ENCODE data around the gene CERS3.

The CERS3 gene

GRCh38 chr15:100525436-100525835 lies 3.3 kb downstream of the CERS3 start:
- Histone ChIP-seq H3K4me1 (no peaks in the 10 kb centered on the region), H3K4me3 (ENCODE audit: low read depth, low read length) (no peak overlapping the region), H3K36me3 (no peaks in the 10 kb centered on the region), H3K9me3 (no peaks in the 10 kb centered on the region), H3K27me3 (no peaks in the 10 kb centered on the region)
- no peak for TF ChIP-seq CTCF (IDR thresholded peaks at IDR 0.05; ENCODE audit: low read depth, low read length)
- DNase-seq, result no peak

DNA sequence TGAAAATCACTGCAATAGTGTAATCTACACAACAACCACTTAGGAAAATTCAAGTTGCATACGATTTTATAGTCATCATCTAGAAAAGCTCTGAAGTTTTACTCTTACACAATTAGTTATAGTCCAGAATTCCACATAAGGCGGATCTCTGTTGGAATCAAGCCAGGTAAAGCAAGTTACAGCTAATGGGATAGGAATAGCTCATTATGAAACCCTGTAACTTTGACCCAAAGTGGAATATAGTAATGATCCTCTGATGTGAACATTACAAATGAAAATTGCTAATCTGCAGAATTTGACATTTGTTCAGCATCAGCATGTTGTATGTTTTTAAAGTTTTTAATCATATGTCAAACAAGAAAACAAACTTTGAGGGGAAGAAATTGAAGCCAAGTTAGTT lies 4.4 kb downstream of the CERS3 start:
- TF ChIP-seq CTCF (IDR thresholded peaks at IDR 0.05; ENCODE audit: low read depth, low read length), result no peak
- Histone ChIP-seq H3K27me3 (no peaks in the 10 kb centered on the region), H3K9me3 (no peaks in the 10 kb centered on the region), H3K4me3 (ENCODE audit: low read depth, low read length) (no peak overlapping the region), H3K4me1 (no peaks in the 10 kb centered on the region), H3K36me3 (no peaks in the 10 kb centered on the region)
- DNase-seq, result no peak

DNA sequence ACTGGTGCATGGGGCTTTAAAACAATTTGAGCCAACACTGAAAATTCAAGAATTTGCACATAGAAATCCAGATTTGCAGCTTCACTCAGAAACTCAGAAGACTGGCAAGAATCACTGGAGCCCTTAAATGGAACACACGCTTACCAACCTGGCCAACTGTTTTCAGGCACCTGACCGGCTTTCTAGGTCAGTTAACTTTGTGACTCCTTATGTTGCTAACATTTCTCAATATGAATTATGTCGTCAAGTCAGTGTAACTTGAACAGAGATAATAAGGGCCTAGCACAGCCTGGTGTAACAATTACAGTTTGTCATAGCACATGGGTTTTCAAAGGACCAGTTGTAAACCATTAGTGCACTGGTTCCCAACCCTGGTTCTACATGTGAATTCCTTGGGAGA lies 6.8 kb downstream of the CERS3 start:
- Histone ChIP-seq H3K9me3 (no peaks in the 10 kb centered on the region), H3K27me3 (no peaks in the 10 kb centered on the region), H3K36me3 (no peaks in the 10 kb centered on the region), H3K4me1 (no peaks in the 10 kb centered on the region), H3K4me3 (ENCODE audit: low read depth, low read length) (no peak overlapping the region)
- TF ChIP-seq CTCF (IDR thresholded peaks at IDR 0.05; ENCODE audit: low read depth, low read length), result no peak
- no peak for DNase-seq

DNA sequence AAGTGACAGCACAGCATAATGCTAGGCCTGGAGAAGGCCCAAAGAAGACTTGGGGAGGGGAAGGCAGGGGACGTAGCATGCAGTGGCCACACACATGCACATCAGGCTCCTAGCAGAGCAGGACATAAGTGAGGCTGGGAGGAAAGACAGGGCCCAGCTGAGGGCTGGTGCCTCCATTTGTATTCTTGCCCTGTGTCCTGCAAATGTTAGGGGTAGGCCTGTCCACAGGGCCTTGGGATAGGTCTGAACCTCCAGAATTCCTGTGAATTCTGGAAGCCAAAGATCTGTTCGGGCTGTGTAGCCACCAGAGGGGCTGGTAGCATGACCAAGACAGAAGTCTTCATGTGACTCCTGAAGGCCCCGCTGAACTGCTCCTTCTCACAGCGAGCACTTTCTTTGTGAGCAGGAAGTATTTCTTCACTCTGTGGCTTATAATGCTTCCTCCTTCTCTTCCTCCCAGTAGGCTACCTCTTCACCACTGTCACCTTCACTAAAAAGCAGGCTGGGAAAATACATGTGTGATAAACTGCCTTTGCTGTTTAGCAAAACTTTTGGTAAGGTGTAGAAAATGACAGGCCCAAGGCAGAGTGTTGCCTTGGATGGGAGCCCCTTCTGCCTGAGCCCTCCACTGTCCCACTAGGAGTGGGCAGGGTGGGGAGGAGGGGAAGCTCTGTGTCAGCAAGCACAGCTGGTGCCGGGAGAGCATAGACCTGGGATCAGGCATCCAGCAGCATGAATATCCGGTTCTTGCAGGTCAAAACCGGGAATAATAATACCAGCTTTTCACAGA lies 8.4 kb downstream of the CERS3 start:
- no peak for TF ChIP-seq CTCF (IDR thresholded peaks at IDR 0.05; ENCODE audit: low read depth, low read length)
- DNase-seq, result no peak
- H3K27me3 ChIP-seq, result no peaks in the 10 kb centered on the region
- no peaks in the 10 kb centered on the region for H3K36me3 ChIP-seq
- no peaks in the 10 kb centered on the region for H3K9me3 ChIP-seq
- no peaks in the 10 kb centered on the region for H3K4me1 ChIP-seq
- H3K4me3 ChIP-seq (ENCODE audit: low read depth, low read length), result no peak overlapping the region

- Histone ChIP-seq H3K4me1 (no peaks in the 10 kb centered on the region), H3K4me3 (ENCODE audit: low read depth, low read length) (no peak overlapping the region), H3K27me3 (no peaks in the 10 kb centered on the region), H3K36me3 (no peaks in the 10 kb centered on the region), H3K9me3 (no peaks in the 10 kb centered on the region)
- no peak for DNase-seq
- TF ChIP-seq CTCF (IDR thresholded peaks at IDR 0.05; ENCODE audit: low read depth, low read length), result no peak
Observed at GRCh38 chr15:100517846-100518245, 10.9 kb downstream of the CERS3 start.

DNA sequence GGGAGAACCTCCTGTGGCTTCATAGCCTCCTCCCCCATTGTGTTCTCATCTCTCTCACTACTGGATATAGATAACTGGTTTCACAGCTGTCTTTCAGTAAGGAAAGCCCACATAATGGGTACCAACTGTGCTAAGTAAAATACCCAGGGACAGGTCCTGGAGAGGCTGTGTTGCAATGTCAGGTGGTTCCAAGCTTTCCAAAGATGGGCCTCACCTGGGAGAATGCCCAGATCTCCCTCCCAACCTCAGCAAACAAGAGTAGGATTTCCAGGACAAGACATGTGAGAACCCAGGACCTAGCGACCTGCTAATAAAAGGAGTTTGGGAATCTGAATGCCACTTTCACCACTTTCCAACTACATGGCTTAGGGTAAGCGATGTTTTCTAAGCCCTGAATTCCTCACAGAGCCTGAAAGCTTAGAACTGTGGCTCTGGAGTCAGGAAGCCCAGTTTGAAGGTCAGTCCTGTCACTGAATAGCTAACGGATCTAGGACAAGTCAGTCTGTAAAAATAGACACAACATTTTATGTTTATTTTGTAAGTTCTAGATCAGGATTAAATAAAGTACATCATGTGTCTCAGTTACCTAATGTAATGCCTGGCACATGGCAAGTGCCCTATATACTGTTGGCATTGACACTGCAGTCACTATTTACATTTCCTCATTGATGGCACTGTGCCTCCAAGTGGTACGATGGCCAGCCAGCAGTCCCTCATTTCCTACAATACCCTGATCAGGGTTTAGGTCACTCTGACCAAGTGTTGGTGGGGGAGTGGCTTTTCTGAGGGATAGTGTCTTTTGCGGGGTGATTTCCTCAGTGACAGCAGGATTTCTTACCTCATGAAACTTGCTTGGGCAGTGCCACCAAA lies 11.9 kb downstream of the CERS3 start:
- DNase-seq, result no peak
- Histone ChIP-seq H3K27me3 (no peaks in the 10 kb centered on the region), H3K9me3 (no peaks in the 10 kb centered on the region; the same call in 1 of the 2 replicates), H3K4me3 (ENCODE audit: low read depth, low read length) (no peak overlapping the region), H3K4me1 (no peaks in the 10 kb centered on the region), H3K36me3 (no peaks in the 10 kb centered on the region)
- TF ChIP-seq CTCF (IDR thresholded peaks at IDR 0.05; ENCODE audit: low read depth, low read length), result no peak

All from BE2C (cell line).